Right lobe of liver (tissue), 4 donors: Measurements from ENCODE around the gene CCM2L.
A peak's percentile ranks its signal among the peaks of the same experiment; 100 is the strongest.

Source experiments
- POLR2A ChIP-seq: fragments of 450-650 bp; IDR thresholded peaks from one replicate; pipeline ENCODE4 v1.6.1; 2017; ENCODE audit warnings: antibody characterized with exemption, mild to moderate bottlenecking
- TF ChIP-seq, protein P1 (sequence below), 4 donors: fragments of 200-600 bp in 3 of 4; fragments of 450-650 bp in 1 of 4; IDR thresholded peaks; one replicate each; pipeline versions ENCODE4 v1.5.1 to v1.8.0; 2016 to 2022; ENCODE audit warnings: antibody characterized with exemption in 4 of 4, mild to moderate bottlenecking in 2 of 4
- donor health status: DM: no; HTN: no; CAD: no.
- donor health status: DM: no; HTN: no; CAD: no.
- donor health status: DM: no; HTN: yes; CAD: no.

DNA sequence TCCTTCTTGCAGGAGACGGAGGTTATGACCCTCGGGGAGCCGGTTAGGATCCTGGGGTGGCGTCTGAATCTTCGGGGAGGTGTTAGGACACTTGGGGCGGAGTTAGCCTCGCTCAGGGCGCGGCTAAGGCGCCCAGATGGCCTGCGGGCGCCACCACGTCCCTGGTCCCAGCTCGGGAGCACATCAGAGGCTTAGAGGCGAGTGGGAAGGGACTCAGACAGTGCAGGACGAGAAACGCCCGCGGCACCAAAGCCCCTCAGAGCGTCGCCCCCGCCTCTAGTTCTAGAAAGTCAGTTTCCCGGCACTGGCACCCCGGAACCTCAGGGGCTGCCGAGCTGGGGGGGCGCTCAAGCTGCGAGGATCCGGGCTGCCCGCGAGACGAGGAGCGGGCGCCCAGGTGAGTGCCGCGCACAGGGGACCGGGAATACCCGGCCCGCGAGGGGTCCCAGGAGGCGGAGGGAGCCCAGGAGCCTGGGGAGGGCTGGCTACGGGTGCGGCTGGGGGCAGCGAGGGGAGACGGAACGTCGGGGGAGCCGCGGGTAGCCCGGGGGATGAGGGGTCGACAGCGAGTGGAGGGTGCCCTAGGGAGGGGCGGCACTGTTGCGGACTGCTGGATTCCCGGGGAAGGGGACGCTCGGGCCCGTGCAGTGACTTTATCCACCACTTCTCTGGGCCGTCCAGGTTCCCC lies 42.0 kb downstream of the CCM2L start, which contains the start of gene HCK:
- TF ChIP-seq, protein P1, sequence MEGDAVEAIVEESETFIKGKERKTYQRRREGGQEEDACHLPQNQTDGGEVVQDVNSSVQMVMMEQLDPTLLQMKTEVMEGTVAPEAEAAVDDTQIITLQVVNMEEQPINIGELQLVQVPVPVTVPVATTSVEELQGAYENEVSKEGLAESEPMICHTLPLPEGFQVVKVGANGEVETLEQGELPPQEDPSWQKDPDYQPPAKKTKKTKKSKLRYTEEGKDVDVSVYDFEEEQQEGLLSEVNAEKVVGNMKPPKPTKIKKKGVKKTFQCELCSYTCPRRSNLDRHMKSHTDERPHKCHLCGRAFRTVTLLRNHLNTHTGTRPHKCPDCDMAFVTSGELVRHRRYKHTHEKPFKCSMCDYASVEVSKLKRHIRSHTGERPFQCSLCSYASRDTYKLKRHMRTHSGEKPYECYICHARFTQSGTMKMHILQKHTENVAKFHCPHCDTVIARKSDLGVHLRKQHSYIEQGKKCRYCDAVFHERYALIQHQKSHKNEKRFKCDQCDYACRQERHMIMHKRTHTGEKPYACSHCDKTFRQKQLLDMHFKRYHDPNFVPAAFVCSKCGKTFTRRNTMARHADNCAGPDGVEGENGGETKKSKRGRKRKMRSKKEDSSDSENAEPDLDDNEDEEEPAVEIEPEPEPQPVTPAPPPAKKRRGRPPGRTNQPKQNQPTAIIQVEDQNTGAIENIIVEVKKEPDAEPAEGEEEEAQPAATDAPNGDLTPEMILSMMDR (IDR thresholded peaks at IDR 0.05): no peak
- peak; percentile 40 for TF ChIP-seq POLR2A
